HEK293 (cell line): ENCODE results near the gene CELF1.

Experiments used
- CTCF ChIA-PET: fragments of 350-600 bp; formaldehyde crosslinking; extraction: SDS; loops from one replicate; lab custom pipeline; 2021; ENCODE audit warnings: antibody characterized with exemption; lab: Yijun Ruan, JAX
- POLR2A ChIA-PET: fragments of 300-600 bp; formaldehyde crosslinking; extraction: SDS; loops from one replicate; lab custom pipeline; 2020; ENCODE audit warnings: antibody characterized with exemption, inconsistent platforms; lab: Yijun Ruan, JAX
- H3K27ac ChIP-seq: fragments of 200-500 bp; sonication (Bioruptor generic); 2 replicates; pipeline ENCODE4 v1.5.1; 2014; ENCODE audit warnings: low read depth, low read length, control low read depth, inconsistent platforms; ENCODE audit errors: extremely low read depth
- H3K36me3 ChIP-seq, 2 experiments: fragments of 200-500 bp in 1 of 2; sonication (Bioruptor generic) in 1 of 2; 1 replicate in 1 of 2; 2 replicates in 1 of 2; pipeline ENCODE4 v1.5.1; 2014 to 2017; ENCODE audit warnings: inconsistent platforms in 2 of 2, low read length in 2 of 2; ENCODE audit not compliant: control insufficient read depth in 2 of 2, insufficient read depth in 1 of 2
- H3K4me1 ChIP-seq: fragments of 200-500 bp; sonication (Bioruptor generic); 2 replicates; pipeline ENCODE4 v1.5.1; 2014; ENCODE audit warnings: mild to moderate bottlenecking, low read length, inconsistent platforms; ENCODE audit not compliant: control insufficient read depth, insufficient read depth
- H3K4me3 ChIP-seq: 2 replicates; pipeline ENCODE4 v1.5.1; 2011; ENCODE audit warnings: low read depth, mild to moderate bottlenecking, control low read depth, low read length, moderate library complexity
- H3K9me3 ChIP-seq: fragments of 200-500 bp; sonication (Bioruptor generic); 2 replicates; pipeline ENCODE4 v1.5.1; 2014; ENCODE audit warnings: low read depth, low read length, inconsistent platforms; ENCODE audit not compliant: control insufficient read depth, insufficient read depth
- CTCF ChIP-seq: fragments of 450-650 bp; formaldehyde crosslinking; IDR thresholded peaks from 2 replicates; pipeline ENCODE4 v1.5.1; 2016; ENCODE audit warnings: missing biosample characterization, missing genetic modification characterization
- GFI1B ChIP-seq: fragments of 450-650 bp; formaldehyde crosslinking; IDR thresholded peaks from 2 replicates; pipeline ENCODE4 v1.5.1; 2016; ENCODE audit warnings: missing biosample characterization, missing genetic modification characterization
- IKZF3 ChIP-seq: fragments of 450-650 bp; IDR thresholded peaks from 2 replicates; pipeline ENCODE4 v1.5.0; 2018; ENCODE audit warnings: missing biosample characterization, mild to moderate bottlenecking, missing genetic modification characterization, moderate library complexity
- OVOL3 ChIP-seq: fragments of 450-650 bp; formaldehyde crosslinking; IDR thresholded peaks from 2 replicates; pipeline ENCODE4 v1.5.1; 2016; ENCODE audit warnings: missing biosample characterization, missing genetic modification characterization
- PATZ1 ChIP-seq: fragments of 450-650 bp; formaldehyde crosslinking; IDR thresholded peaks from 2 replicates; pipeline ENCODE4 v1.5.1; 2016; ENCODE audit warnings: missing biosample characterization, missing genetic modification characterization
- PRDM1 ChIP-seq: fragments of 450-650 bp; formaldehyde crosslinking; IDR thresholded peaks from 2 replicates; pipeline ENCODE4; 2016; ENCODE audit warnings: missing biosample characterization, missing genetic modification characterization
- TSHZ1 ChIP-seq: fragments of 450-650 bp; formaldehyde crosslinking; IDR thresholded peaks from 2 replicates; pipeline ENCODE4 v1.5.1; 2016; ENCODE audit warnings: missing biosample characterization, missing genetic modification characterization, borderline replicate concordance
- YY1 ChIP-seq: fragments of 450-650 bp; formaldehyde crosslinking; IDR thresholded peaks from 2 replicates; pipeline ENCODE4 v1.5.1; 2018; ENCODE audit warnings: missing biosample characterization, missing genetic modification characterization
- ZBTB17 ChIP-seq: fragments of 450-650 bp; formaldehyde crosslinking; IDR thresholded peaks from 2 replicates; pipeline ENCODE4 v1.5.1; 2016; ENCODE audit warnings: missing biosample characterization, missing genetic modification characterization
- ZBTB20 ChIP-seq: fragments of 450-650 bp; formaldehyde crosslinking; IDR thresholded peaks from 2 replicates; pipeline ENCODE4 v1.5.1; 2016; ENCODE audit warnings: missing biosample characterization, missing genetic modification characterization
- ZBTB26 ChIP-seq: fragments of 450-650 bp; formaldehyde crosslinking; optimal IDR thresholded peaks from 2 replicates; pipeline ENCODE3; 2016; ENCODE audit warnings: missing biosample characterization, mild to moderate bottlenecking, missing genetic modification characterization
- ZNF157 ChIP-seq: fragments of 450-650 bp; formaldehyde crosslinking; IDR thresholded peaks from 2 replicates; pipeline ENCODE4 v1.5.1; 2016; ENCODE audit warnings: missing biosample characterization, missing genetic modification characterization
- ZNF16 ChIP-seq: fragments of 450-650 bp; formaldehyde crosslinking; IDR thresholded peaks from 2 replicates; pipeline ENCODE4 v1.5.1; 2016; ENCODE audit warnings: low read depth, missing biosample characterization, missing genetic modification characterization
- ZNF174 ChIP-seq: fragments of 450-650 bp; formaldehyde crosslinking; IDR thresholded peaks from 2 replicates; pipeline ENCODE4 v1.5.0; 2017; ENCODE audit warnings: missing biosample characterization, mild to moderate bottlenecking, missing genetic modification characterization
- ZNF2 ChIP-seq: fragments of 450-650 bp; formaldehyde crosslinking; IDR thresholded peaks from 2 replicates; pipeline ENCODE4 v1.5.1; 2016; ENCODE audit warnings: missing biosample characterization, missing genetic modification characterization
- ZNF266 ChIP-seq: fragments of 450-650 bp; formaldehyde crosslinking; IDR thresholded peaks from 2 replicates; pipeline ENCODE4 v1.5.1; 2016; ENCODE audit warnings: missing biosample characterization, missing genetic modification characterization, low read depth
- ZNF280D ChIP-seq: fragments of 450-650 bp; formaldehyde crosslinking; IDR thresholded peaks from 2 replicates; pipeline ENCODE4 v1.5.1; 2016; ENCODE audit warnings: missing biosample characterization, missing genetic modification characterization
- ZNF335 ChIP-seq: fragments of 450-650 bp; formaldehyde crosslinking; conservative IDR thresholded peaks from 2 replicates; pipeline ENCODE4 v1.5.1; 2016; ENCODE audit warnings: missing biosample characterization, missing genetic modification characterization
- ZNF341 ChIP-seq: fragments of 450-650 bp; formaldehyde crosslinking; IDR thresholded peaks from 2 replicates; pipeline ENCODE4; 2016; ENCODE audit warnings: low read depth, missing biosample characterization, missing genetic modification characterization
- ZNF423 ChIP-seq: fragments of 450-650 bp; formaldehyde crosslinking; IDR thresholded peaks from 2 replicates; pipeline ENCODE4 v1.5.1; 2016; ENCODE audit warnings: missing biosample characterization, missing genetic modification characterization
- ZNF513 ChIP-seq: fragments of 450-650 bp; IDR thresholded peaks from 2 replicates; pipeline ENCODE4 v1.5.1; 2018; ENCODE audit warnings: missing biosample characterization, missing genetic modification characterization
- ZNF544 ChIP-seq: fragments of 450-650 bp; formaldehyde crosslinking; IDR thresholded peaks from 2 replicates; pipeline ENCODE4 v1.5.0; 2017; ENCODE audit warnings: missing biosample characterization, missing genetic modification characterization
- ZNF585B ChIP-seq: fragments of 450-650 bp; formaldehyde crosslinking; IDR thresholded peaks from 2 replicates; pipeline ENCODE4 v1.5.1; 2016; ENCODE audit warnings: missing biosample characterization, missing genetic modification characterization
- ZNF600 ChIP-seq: fragments of 450-650 bp; formaldehyde crosslinking; IDR thresholded peaks from 2 replicates; pipeline ENCODE4 v1.5.1; 2016; ENCODE audit warnings: missing biosample characterization, missing genetic modification characterization
- ZNF658 ChIP-seq: fragments of 450-650 bp; formaldehyde crosslinking; IDR thresholded peaks from 2 replicates; pipeline ENCODE4; 2016; ENCODE audit warnings: missing biosample characterization, missing genetic modification characterization

Gene CELF1

GRCh38 chr11:47524291-47524874 lies 28.5 kb downstream of the CELF1 start:
- no peaks in the 10 kb centered on the region for H3K9me3 ChIP-seq
- no peaks in the 10 kb centered on the region; a peak in 1 of 3 replicates for H3K36me3 ChIP-seq
- ChIA-PET CTCF (interaction anchor here (1.0 to 1.6 kb wide), 2 partner anchors 14 to 16 kb away, joined by 3 read pairs; no protein-coding TSS in a partner anchor), POLR2A (interaction anchor here (0.8 kb wide), 1 partner anchor 15 kb away, joined by 3 read pairs; no protein-coding TSS in a partner anchor)
- peak overlapping the region; percentile 27 for H3K27ac ChIP-seq
- H3K4me3 ChIP-seq: no peak overlapping the region
- H3K4me1 ChIP-seq: peaks cover 17% of the 10 kb centered on the region
- TF ChIP-seq OVOL3 (no peak), ZNF544 (tag by site-specific recombination) (no peak), ZNF341 (tag by site-specific recombination) (peak; percentile 93), ZNF174 (tag by site-specific recombination) (no peak), GFI1B (no peak), YY1 (tag by site-specific recombination) (no peak), ZNF157 (no peak), PATZ1 (tag by site-specific recombination) (peak; percentile 6; the same call in 1 of the 2 replicates), ZNF513 (tag by site-specific recombination) (no peak), ZNF2 (tag by site-specific recombination) (no peak), ZNF335 (tag by site-specific recombination) (peak; percentile 15; the same call in 1 of the 2 replicates), ZBTB26 (tag by site-specific recombination) (no peak), ZNF16 (no peak), ZNF585B (tag by site-specific recombination) (no peak), ZNF280D (tag by site-specific recombination) (no peak), TSHZ1 (tag by site-specific recombination) (no peak), PRDM1 (tag by site-specific recombination) (no peak), CTCF (tag by site-specific recombination) (no peak), ZNF266 (tag by site-specific recombination) (no peak), ZBTB17 (tag by site-specific recombination) (peak; percentile 46; the same call in 1 of the 2 replicates), ZNF600 (tag by site-specific recombination) (peak; percentile 93), ZNF423 (tag by site-specific recombination) (no peak), ZNF658 (tag by site-specific recombination) (no peak), ZBTB20 (peak; percentile 22; the same call in 1 of the 2 replicates), IKZF3 (tag by site-specific recombination) (no peak)
